SU-DHL-6 (cell line): ENCODE data around the gene PDE7B.

ENCODE experiments used
- H2AFZ ChIP-seq: fragments of 200-600 bp; sonication (generic); 2 replicates; pipeline ENCODE4 v1.6.1; 2014; ENCODE audit warnings: low read depth, mild to moderate bottlenecking, moderate library complexity, mixed read lengths, antibody characterized with exemption, low read length; ENCODE audit not compliant: severe bottlenecking
- H3F3A ChIP-seq: fragments of 200-600 bp; shearing (Covaris generic); 2 replicates; pipeline ENCODE4 v1.6.0; 2016; ENCODE audit warnings: antibody characterized with exemption, mild to moderate bottlenecking; ENCODE audit not compliant: insufficient read depth
- H3K27ac ChIP-seq: fragments of 200-600 bp; sonication (generic); 2 replicates; pipeline ENCODE4 v1.5.1; 2016; ENCODE audit warnings: low read depth, mild to moderate bottlenecking, low read length, moderate library complexity, mixed read lengths
- H3K27me3 ChIP-seq: fragments of 200-600 bp; sonication (generic), shearing (Covaris generic); 2 replicates; pipeline ENCODE4 v1.6.0; 2014; ENCODE audit warnings: mild to moderate bottlenecking, low read length
- H3K36me3 ChIP-seq: fragments of 200-600 bp; sonication (generic); 2 replicates; pipeline ENCODE4 v1.6.1; 2014; ENCODE audit warnings: mild to moderate bottlenecking, low read length, mixed read lengths
- H3K4me2 ChIP-seq: fragments of 300-600, 200-600 bp; shearing (Covaris generic), sonication (generic); 2 replicates; pipeline ENCODE4 v1.6.0; 2014; ENCODE audit warnings: low read length, low read depth, mild to moderate bottlenecking; ENCODE audit not compliant: poor library complexity, severe bottlenecking
- H3K4me3 ChIP-seq: fragments of 200-600 bp; sonication (generic); 2 replicates; pipeline ENCODE4 v1.5.1; 2014; ENCODE audit warnings: antibody characterized with exemption, low read length, mild to moderate bottlenecking, mixed read lengths; ENCODE audit not compliant: insufficient read depth, poor library complexity, severe bottlenecking
- H3K79me2 ChIP-seq: fragments of 200-600 bp; sonication (generic); 2 replicates; pipeline ENCODE4 v1.6.1; 2014; ENCODE audit warnings: mild to moderate bottlenecking, low read length, moderate library complexity; ENCODE audit not compliant: insufficient read depth
- H3K9ac ChIP-seq: fragments of 200-600 bp; sonication (generic); 2 replicates; pipeline ENCODE4 v1.7.0; 2014; ENCODE audit warnings: mild to moderate bottlenecking, low read length
- H3K9me2 ChIP-seq: fragments of 200-600 bp; sonication (generic); replicated peaks from 2 replicates; pipeline ENCODE4 v1.6.1; 2014; ENCODE audit warnings: low read length; ENCODE audit not compliant: insufficient read depth
- H3K9me3 ChIP-seq: fragments of 200-600 bp; sonication (generic); 2 replicates; pipeline ENCODE4 v1.6.1; 2014; ENCODE audit warnings: low read length, mixed read lengths; ENCODE audit not compliant: insufficient read depth
- H4K20me1 ChIP-seq: fragments of 200-600 bp; sonication (generic); 2 replicates; pipeline ENCODE4 v1.6.1; 2014; ENCODE audit warnings: low read depth, mild to moderate bottlenecking, antibody characterized with exemption, low read length, moderate library complexity, mixed read lengths
- CTCF ChIP-seq: fragments of 200-600 bp; sonication (generic); IDR thresholded peaks from one replicate; pipeline ENCODE4 v1.5.1; 2017; ENCODE audit warnings: antibody characterized with exemption, mild to moderate bottlenecking, low read length, moderate library complexity; ENCODE audit not compliant: insufficient read depth, poor library complexity, severe bottlenecking
- EZH2phosphoT487 ChIP-seq: fragments of 200-600 bp; sonication (generic), shearing (Covaris generic); conservative IDR thresholded peaks from 2 replicates; pipeline ENCODE4 v1.6.1; 2018; ENCODE audit warnings: mild to moderate bottlenecking, antibody characterized with exemption, low read length, moderate library complexity, mixed read lengths

PDE7B gene

GRCh38 chr6:135832166-135832565 is 19.3 kb upstream of the PDE7B start:
- H3K27ac ChIP-seq, result no peak overlapping the region
- no peaks in the 10 kb centered on the region for H3F3A ChIP-seq
- H3K4me2 ChIP-seq, result no peak overlapping the region
- H3K9me3 ChIP-seq, result no peaks in the 10 kb centered on the region
- TF ChIP-seq CTCF (no peak), EZH2phosphoT487 (no peak)
- no peak overlapping the region for H3K4me3 ChIP-seq
- H3K9ac ChIP-seq, result no peak overlapping the region
- no peaks in the 10 kb centered on the region for H3K9me2 ChIP-seq
- no peaks in the 10 kb centered on the region for H3K36me3 ChIP-seq
- H3K79me2 ChIP-seq, result no peaks in the 10 kb centered on the region
- H4K20me1 ChIP-seq, result no peaks in the 10 kb centered on the region
- no peak overlapping the region for H2AFZ ChIP-seq
- H3K27me3 ChIP-seq, result no peaks in the 10 kb centered on the region

GRCh38 chr6:135833771-135834170 is 17.7 kb upstream of the PDE7B start:
- no peaks in the 10 kb centered on the region for H3K79me2 ChIP-seq
- no peaks in the 10 kb centered on the region for H4K20me1 ChIP-seq
- no peak overlapping the region for H3K9ac ChIP-seq
- no peaks in the 10 kb centered on the region for H3K9me2 ChIP-seq
- H3K27me3 ChIP-seq, result no peaks in the 10 kb centered on the region
- H3K4me3 ChIP-seq, result no peak overlapping the region
- H3K27ac ChIP-seq, result no peak overlapping the region
- H3K36me3 ChIP-seq, result no peaks in the 10 kb centered on the region
- H3K4me2 ChIP-seq, result no peak overlapping the region
- no peaks in the 10 kb centered on the region for H3F3A ChIP-seq
- H2AFZ ChIP-seq, result no peak overlapping the region
- TF ChIP-seq EZH2phosphoT487 (no peak), CTCF (no peak)
- no peaks in the 10 kb centered on the region for H3K9me3 ChIP-seq

GRCh38 chr6:135837735-135838449 is 13.6 kb upstream of the PDE7B start:
- no peak overlapping the region for H3K4me3 ChIP-seq
- no peak overlapping the region for H3K9ac ChIP-seq
- no peaks in the 10 kb centered on the region for H3K36me3 ChIP-seq
- no peaks in the 10 kb centered on the region for H3K79me2 ChIP-seq
- no peak overlapping the region for H2AFZ ChIP-seq
- no peaks in the 10 kb centered on the region for H3K27me3 ChIP-seq
- H3K27ac ChIP-seq, result no peak overlapping the region
- TF ChIP-seq EZH2phosphoT487, result no peak
- TF ChIP-seq CTCF, result no peak
- H4K20me1 ChIP-seq, result no peaks in the 10 kb centered on the region
- H3K4me2 ChIP-seq, result no peak overlapping the region
- H3K9me2 ChIP-seq, result no peaks in the 10 kb centered on the region
- no peaks in the 10 kb centered on the region for H3K9me3 ChIP-seq
- H3F3A ChIP-seq, result no peaks in the 10 kb centered on the region
